NCI-H2196 (cell line): ENCODE results near the gene PPP1R3E.
"Not testable (repeated sequence)": the region's sequence is repeated elsewhere in the genome, so short reads cannot be mapped to it uniquely, and the experiment has no call there.

Experiments
- DNase-seq: peaks from one replicate; lab custom pipeline; 2025; ENCODE audit not compliant: unreplicated experiment; lab: John Stamatoyannopoulos, UW

PPP1R3E gene

DNA sequence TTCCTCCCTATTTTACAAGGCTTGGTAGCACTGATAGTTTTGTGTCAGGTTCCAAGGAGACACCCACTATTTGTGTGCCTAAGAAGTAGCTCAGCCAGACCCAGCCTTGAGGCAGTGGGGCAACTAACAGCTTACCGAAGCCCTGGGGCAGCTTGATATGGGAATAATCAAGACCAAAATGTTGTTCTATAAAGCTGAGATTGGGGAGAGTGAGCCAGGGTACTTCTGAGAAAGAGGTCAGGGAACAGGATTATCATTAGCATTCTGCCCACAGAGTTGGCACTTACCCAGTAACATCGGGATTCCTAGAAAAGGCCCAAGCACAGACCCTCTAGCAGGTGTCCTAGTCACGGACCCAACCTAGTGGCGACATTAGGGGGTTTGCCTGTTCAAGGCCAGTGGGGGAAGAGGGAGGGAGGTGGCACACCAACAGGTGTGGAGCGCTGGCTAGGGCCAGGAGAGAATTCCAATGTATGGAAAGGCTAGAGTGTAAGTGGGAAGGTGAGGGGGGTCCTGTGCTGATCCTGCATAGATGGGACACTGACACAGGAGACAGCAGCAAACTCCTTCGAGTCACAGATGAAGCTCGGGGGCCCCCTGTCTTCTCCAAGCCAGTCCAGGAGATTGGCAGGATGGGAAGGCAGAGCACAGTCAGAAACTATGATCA, 4.9 kb downstream of the PPP1R3E start:
- DNase-seq = no peak

DNA sequence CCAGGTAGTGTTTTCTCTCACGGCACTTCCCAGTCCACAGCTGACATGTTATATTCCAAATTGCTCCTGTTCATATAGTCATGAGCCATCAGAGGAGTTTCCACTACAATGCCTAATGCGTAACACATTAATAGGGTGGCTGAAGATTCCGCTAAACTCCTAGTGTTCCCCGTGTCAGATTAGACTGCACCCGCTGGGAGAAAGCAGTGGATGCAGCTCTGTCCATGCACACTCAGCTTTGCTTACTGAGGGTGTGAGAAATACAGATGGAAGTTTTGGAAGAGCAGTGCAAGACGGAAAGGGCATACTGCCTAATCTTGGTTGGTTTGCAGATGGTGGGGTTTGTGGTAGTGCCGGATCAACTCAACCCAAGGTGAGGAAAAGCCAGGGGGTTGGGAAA, 5.6 kb downstream of the PPP1R3E start:
- no peak for DNase-seq

- DNase-seq = no peak
Observed at GRCh38 chr14:23296012-23296777, 6.5 kb downstream of the PPP1R3E start.

DNA sequence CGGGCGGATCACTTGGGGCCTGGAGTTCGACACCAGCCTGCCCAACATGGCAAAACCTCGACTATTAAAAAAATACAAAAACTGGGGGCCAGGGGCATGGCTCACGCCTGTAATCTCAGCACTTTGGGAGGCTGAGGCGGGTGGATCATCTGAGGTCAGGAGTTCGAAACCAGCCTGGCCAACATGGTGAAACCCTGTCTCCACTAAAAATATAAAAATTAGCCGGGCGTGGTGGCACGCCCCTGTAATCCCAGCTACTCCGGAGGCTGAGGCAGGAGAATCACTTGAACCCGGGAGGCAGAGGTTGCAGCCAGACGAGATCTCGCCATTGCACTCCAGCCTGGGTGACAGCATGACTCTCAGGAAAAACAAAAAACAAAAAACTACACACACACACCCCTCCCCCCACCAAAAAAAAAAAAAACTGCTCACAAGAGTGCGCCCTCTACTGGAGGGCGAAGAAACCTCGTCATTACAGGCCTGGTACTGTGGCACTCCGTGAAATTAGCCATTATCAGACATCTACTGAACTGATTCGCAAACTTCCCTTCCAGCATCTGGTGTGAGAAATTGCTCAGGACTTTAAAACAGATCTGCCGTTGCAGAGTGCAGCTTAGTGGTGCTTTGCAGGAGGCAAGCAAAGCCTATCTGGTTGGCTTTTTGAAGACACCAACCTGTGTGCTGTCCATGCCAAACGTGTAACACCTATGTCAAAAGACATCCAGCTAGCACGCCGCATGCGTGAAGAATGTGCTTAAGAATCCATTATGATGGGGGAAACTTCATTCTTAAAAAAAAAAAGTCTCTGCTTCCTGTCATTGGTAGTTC, 7.7 kb downstream of the PPP1R3E start:
- DNase-seq = peak; percentile 80

DNA sequence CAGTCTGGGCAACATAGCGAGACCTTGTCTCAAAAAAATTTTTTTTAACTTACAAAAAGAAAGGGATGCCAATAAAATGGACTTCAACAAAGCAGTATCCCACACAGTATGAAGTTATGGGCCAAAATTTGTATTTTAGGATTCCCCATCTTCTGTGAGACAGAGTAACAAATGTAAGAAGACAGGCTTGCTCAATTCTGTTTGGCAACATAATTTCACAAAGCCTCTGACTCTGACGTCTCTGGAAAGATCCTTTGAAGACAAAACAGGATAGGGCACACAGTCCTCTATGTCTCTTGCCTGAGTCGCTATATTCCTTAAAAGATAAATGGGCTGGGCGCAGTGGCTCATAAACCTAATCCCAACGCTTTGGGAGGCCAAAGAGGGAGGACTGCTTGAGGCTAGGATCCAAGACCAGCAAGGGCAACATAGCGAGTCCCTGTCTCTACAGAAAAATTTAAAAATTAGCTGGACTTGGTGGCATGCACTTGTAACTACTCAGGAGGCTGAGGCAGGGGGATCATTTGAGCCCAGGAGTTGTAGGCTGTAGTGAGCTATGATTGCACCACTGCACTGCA, 15.7 kb downstream of the PPP1R3E start:
- DNase-seq = no peak

- DNase-seq = peak; percentile 97
Observed at GRCh38 chr14:23286020-23286901, 16.4 kb downstream of the PPP1R3E start, which contains the start of gene HOMEZ. Gene HOMEZ, minus strand, starts transcription at chr14:23286132. Its CDS starts 180 bp downstream, at chr14:23285952.

GRCh38 chr14:23285530-23286019, 17.1 kb downstream of the PPP1R3E start:
- DNase-seq = no peak

DNA sequence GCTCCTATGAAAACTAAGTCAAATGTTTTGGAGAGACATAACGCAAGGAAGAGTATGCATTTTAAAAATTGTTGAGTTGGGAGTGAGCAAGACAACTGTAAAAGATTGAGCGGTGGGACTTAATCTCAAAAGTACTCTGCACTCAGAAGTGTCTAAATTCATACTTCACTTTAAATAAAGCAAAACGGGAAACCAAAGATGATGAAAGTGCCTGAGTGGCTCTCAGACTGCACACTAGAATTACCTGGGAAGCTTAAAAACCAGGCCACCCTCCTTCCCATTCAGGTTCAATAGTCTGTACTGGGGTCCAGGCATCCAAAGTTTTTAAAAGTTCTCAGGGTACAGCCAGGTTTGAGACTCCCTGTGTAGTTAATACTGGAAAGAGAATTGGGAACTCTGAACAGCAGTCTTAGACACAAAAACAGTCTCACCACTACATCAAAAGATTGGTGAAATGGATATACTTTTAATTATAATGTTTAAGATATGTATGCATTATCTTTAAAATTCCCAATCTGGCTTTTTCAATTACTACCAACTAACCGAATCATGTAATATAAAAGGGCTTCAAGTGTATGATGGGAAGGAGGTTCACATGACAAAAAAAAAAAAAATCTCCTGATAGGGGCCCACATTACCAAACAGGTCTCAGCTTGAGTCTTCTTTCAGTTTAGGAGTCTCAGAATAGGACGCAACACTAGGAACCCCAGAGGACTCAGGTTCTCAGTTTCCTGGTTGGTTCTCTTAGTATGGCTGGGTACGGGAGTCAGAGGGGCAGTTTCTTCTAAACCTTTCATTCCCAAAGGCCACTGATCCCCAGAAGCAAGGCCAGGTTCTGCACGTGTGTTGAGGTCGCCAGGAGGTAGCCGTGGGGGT, 17.8 kb downstream of the PPP1R3E start:
- DNase-seq = no peak

DNA sequence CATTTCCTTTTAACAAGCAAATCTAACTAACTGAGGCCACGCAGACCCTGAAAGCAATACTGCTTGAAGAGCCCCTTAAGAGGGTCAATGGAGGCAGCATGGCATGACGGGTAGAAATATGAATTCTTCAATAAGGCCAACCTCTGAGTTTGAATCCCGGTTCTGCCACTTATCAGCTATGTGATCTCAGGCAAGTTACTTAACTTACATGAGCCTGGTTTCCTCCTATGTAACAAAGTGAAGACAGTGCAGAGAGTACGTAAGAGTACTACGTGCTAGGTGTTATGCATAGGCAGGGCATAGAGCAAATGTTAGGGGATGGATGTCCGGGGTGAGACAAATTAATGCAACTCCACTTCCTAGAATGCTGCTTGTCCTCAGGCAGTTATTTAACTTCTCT, 21.4 kb downstream of the PPP1R3E start:
- no peak for DNase-seq

GRCh38 chr14:23277928-23278327, 24.7 kb downstream of the PPP1R3E start:
- not testable (repeated sequence) for DNase-seq

DNA sequence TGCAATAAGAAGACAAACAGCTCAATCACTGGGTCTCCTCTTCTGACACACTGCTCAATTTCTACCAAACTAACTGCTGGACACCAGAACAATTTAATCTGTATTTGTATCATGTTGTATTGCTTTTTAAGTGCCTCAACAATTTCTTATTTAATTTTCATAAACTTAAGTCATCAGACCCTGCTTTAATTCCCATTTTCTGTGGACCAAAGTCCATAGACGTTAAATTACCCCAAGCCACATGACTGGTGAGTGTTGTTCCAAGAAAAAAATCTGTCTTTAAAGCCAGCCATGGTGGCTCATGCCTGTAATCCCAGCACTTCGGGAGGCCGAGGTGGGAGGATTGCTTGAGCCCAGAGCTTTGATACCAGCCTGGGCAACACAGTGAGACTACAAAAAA, 25.5 kb downstream of the PPP1R3E start:
- no peak for DNase-seq

DNA sequence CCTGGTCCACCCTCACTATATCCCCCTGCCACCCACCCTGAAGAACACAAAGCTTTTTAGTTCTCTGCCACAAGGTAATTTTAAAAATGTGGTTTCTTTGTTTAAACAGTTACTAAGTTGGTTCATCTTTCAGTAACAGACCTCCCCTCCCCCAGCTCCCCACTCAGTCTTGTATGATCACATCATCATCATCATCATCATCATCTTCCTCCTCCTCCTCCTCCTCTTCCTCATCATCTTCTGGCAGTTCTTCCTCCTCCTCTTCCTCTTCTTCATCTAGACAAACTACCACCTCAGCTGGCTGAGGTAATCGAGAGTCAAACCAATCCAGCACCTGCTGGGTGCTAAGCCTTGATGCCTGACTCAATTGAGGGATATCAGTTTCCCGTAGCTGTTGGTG, 27.2 kb downstream of the PPP1R3E start:
- DNase-seq = no peak

- DNase-seq = no peak
Observed at GRCh38 chr14:23269193-23269592, 33.5 kb downstream of the PPP1R3E start.

GRCh38 chr14:23260849-23261248, 41.8 kb downstream of the PPP1R3E start:
- not testable (repeated sequence) for DNase-seq

DNA sequence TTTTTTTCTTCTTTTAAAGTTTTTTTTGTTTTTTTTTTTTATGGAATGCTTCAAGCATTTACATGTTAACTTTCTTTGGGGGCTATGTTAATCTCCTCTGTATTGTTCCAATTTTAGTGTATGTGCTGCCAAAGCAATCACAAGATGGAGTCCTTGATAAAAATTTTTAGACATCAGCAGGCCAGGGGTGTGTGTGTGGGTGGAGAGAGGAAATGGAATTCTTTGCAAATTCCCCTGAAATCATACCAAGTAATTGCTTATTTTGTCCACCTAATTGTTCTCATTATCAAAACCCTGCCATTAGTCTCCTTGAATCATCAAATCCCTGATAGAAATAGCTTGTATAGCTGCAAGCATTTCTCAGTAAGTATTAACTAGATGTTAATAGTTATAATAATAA, 43.2 kb downstream of the PPP1R3E start:
- no peak for DNase-seq

- DNase-seq = no peak
Observed at GRCh38 chr14:23258256-23258655, 44.4 kb downstream of the PPP1R3E start.

- DNase-seq = no peak
Observed at GRCh38 chr14:23252420-23253333, 50.0 kb downstream of the PPP1R3E start.

GRCh38 chr14:23252006-23252405, 50.7 kb downstream of the PPP1R3E start:
- no peak for DNase-seq
